Hepatocyte (in vitro differentiated cells): ENCODE data around the gene WDR41.

Experiments used
- CTCF ChIP-seq: fragments of 200-600 bp; sonication (generic); IDR thresholded peaks from 2 replicates; pipeline ENCODE4 v1.5.1; 2016; ENCODE audit warnings: antibody characterized with exemption, mild to moderate bottlenecking; ENCODE audit not compliant: poor library complexity
- EZH2 ChIP-seq: fragments of 200-600 bp; sonication (generic); IDR thresholded peaks from 2 replicates; pipeline ENCODE4 v1.6.1; 2016; ENCODE audit warnings: antibody characterized with exemption, mild to moderate bottlenecking, borderline replicate concordance
- EZH2phosphoT487 ChIP-seq: fragments of 200-600 bp; sonication (generic); IDR thresholded peaks from one replicate; pipeline ENCODE4 v1.6.1; 2018; ENCODE audit warnings: antibody characterized with exemption, mild to moderate bottlenecking, low read depth, moderate library complexity; ENCODE audit not compliant: unreplicated experiment, severe bottlenecking

GRCh38 chr5:77452351-77452750 lies 39.8 kb downstream of the WDR41 start:
- TF ChIP-seq CTCF (no peak), EZH2 (no peak), EZH2phosphoT487 (no peak)
